HG02798 (cell line): ENCODE results near the gene EFNA3.

Experiments
- ATAC-seq: cut with Tn5 transposase; IDR thresholded peaks from one replicate; pipeline ENCODE4 v1.9.1; 2021; ENCODE audit warnings: mild to moderate bottlenecking; ENCODE audit not compliant: unreplicated experiment, poor library complexity

EFNA3 gene

DNA sequence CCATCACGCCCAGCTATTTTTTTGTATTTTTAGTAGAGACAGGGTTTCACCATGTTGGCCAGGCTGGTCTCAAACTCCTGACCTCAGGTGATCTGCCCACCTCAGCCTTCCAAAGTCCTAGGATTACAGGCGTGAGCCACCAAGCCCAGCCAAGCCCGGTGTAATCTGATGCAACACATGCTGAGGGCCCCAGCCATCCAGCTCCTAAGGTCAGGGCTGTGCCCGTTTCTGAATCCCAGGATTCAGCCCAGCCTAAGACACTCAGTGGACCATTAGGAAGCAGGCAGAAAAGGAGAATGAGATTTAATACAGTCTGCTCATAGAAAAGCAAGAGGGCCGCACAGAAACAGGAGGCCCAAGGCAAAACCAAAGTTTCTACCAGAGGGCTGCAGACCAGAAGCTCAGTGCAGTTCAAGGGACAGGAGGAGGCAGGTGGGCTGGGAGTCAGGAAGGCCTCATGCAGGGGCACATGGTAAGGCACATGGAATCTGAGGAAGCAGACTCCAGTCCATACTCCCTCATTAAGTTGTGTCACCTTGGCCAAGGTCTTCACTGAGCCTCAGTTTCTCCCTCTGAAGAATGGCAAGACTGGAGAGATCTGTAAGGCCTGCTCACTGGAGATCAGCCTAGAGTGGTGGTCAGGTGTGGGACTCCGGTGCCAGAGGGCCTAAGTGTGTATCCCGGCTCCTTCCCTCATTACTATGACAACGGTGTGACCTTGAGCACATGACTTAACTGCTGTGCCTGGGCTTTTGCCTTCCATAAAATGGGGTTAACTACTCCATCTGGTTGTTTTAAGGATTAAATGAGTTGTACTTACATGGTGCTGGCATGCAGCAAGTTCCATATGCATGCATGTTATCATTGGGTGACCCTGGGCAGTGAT, 29.9 kb upstream of the EFNA3 start:
- no peak for ATAC-seq

DNA sequence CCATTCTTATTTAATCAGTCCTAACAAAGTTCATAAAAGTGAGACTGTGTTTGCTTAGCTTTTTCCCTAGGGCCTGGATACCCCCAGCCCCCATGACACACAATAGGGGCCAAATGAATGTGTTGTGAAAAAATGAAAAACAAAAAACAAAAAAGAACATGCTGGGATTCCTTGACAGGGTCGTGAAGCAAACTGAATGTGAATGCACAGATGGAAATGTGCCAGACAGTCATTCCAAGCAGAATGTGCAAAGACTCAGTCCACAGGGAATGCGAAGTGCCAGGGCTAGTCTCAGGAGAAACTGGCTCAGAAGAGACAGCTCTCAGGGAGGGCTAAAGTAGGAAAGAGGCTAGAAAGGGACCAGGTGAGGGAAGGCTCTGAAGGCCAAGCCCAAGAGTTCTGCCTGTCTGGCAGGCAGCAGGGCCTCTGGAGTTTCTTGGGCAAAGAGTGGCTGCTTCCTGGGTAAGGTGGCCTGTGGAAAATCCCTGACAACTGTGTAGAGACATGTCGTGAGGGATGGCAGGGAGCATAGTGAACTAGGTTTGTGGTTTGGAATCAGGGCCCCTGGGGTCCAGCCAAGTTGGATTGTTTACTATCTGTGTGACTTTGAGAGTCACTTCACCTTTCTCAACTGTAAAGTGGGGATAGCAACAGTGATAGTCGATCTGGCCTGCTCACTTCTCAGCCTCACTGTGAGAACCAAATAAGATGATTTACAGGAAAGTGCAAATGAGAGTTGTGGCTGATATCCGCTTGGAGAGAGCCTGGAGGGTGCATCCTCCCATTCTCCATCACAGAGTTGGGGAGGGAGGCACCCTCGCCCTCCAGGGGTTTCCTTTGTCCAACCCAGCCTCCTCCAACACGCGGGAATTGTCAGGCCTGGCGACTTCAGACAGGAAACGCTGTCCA, 28.7 kb upstream of the EFNA3 start:
- ATAC-seq, result no peak

DNA sequence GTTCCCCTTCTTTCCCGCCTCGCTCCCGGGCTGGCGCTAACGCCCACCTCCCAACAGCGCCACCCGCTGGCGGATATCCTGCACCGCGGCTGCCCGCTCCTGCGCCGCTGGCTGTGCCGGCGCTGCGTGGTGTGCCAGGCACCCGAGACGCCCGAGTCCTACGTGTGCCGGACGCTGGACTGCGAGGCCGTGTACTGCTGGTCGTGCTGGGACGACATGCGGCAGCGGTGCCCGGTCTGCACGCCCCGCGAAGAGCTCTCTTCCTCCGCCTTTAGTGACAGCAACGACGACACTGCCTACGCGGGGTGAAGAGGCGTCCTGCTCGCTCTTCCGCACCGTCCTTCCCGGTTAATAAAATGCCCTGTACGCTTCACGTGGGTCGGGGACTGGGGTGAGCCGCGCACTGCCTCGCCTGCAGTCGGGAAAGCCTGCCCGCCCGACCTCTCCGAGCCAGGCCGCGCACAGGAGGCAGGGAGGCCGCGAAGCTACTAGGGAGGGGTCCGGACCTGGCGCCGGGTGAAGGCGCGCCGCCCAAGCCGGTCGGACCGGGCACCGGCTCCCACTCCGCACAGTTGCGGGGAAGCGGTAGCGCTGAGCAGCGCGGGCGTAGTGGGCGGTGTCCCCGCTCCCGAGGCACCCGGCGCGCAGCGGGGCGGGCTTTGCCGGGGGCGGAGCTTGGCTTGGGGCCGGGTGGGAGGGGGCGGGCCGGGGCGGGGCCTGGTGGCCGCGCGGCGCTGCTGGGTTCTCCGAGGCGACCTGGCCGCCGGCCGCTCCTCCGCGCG, 27.9 kb upstream of the EFNA3 start, which contains the start of gene ADAM15:
TSS of gene ADAM15 (plus strand) at position 757 of the 782 bp plus-strand sequence. CDS start 71 bp downstream, outside the sequence.
- peak; percentile 74 for ATAC-seq

GRCh38 chr1:155051342-155051776, 27.3 kb upstream of the EFNA3 start:
- ATAC-seq, result peak; percentile 2

GRCh38 chr1:155051777-155052398, 26.7 kb upstream of the EFNA3 start:
- no peak for ATAC-seq

DNA sequence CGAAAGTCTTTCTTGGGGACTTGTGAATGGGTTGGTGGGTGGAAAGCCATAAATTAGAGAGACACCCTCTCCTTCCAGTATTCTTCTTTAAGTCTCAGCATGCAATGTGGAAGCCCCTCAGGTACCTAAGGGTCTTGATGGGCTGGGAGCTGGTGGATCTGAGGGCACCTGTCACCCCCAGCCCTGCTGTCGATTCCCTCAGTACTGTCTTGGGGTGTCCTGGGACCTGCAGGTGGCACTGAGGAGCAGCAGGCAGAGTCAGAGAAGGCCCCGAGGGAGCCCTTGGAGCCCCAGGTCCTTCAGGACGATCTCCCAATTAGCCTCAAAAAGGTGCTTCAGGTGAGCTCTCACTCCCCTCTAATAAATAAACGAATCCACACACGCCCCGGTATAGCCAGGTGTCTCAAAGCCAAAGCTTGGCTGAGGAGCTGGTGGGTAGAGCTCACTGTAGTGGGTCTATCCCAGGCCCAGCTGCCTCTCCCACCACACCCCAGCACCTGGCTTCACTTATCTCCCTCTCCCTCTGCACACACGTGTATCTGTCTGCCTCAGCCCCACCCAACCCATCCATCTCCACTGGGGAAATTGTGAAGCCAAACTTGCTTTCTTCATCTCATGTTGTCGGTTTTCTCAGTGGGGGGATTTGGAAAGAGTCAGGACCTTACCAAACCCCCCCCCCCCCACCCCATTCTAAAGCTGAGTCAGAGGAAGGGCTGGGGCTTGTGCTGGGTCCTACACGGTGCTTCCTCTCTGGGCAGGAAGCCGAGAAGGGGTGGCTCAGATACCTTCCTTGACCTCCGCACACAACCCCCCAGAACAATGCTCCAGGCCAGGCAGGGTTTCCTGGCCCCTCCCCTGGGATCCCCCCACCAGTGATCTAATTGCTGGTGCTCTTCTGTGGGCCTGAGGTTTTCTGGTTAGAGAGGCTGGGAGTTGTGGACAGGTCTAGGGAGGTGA, 25.9 kb upstream of the EFNA3 start:
- no peak for ATAC-seq

DNA sequence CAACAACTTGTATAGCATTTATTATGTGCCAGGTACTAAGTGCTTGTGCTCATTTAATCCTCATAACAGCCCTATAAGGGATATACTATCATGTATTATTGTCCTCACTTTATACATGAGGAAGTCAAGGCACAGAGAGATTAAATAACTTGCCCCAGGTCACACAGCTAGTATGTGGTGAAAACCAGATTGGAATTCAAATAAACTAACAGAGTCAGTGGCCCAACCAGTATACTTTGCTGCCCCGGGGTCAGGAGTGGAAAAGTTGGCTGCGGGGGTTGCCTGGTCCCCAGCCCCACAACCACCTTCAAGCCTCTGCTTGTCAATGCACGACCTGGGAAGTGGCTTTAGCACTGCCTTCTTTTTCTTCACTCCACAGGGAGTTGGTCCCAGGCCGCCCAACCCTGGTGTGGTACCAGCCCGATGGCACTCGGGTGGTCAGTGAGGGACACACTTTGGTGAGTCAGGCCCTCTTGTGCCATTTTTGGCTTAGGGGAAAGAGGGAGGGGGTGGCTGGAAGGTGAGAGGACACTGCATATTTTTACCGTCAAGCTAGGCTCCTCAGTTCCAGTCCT, 25.0 kb upstream of the EFNA3 start:
- ATAC-seq, result no peak

GRCh38 chr1:155057104-155057503, 21.5 kb upstream of the EFNA3 start:
- no peak for ATAC-seq

DNA sequence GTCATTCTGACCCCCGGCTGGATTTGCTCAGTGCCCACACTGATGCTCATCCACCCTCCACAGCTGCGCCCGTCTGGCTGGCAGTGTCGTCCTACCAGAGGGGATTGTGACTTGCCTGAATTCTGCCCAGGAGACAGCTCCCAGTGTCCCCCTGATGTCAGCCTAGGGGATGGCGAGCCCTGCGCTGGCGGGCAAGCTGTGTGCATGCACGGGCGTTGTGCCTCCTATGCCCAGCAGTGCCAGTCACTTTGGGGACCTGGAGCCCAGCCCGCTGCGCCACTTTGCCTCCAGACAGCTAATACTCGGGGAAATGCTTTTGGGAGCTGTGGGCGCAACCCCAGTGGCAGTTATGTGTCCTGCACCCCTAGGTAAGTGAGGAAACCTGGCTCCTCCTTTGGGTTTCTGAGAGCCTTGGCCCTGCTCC, 20.8 kb upstream of the EFNA3 start:
- no peak for ATAC-seq

DNA sequence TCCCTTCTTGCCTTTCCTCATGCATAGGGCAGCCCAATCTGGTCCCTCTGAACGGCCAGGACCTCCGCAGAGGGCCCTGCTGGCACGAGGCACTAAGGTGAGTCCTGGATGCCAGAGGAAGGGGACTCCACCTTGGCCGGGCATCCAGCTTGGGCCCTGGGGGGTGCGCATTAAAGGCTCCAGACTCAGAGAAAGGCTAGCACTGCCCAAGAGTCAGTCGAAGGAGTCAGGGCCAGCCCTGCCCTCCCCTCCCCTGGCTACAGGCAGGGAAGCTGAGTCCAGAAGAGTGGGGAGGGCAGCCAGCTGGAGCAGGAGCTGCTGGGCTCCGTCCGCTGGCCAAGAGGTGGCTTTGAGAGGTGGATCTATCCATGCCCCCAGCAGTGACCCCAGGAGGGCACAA, 17.9 kb upstream of the EFNA3 start:
- no peak for ATAC-seq

DNA sequence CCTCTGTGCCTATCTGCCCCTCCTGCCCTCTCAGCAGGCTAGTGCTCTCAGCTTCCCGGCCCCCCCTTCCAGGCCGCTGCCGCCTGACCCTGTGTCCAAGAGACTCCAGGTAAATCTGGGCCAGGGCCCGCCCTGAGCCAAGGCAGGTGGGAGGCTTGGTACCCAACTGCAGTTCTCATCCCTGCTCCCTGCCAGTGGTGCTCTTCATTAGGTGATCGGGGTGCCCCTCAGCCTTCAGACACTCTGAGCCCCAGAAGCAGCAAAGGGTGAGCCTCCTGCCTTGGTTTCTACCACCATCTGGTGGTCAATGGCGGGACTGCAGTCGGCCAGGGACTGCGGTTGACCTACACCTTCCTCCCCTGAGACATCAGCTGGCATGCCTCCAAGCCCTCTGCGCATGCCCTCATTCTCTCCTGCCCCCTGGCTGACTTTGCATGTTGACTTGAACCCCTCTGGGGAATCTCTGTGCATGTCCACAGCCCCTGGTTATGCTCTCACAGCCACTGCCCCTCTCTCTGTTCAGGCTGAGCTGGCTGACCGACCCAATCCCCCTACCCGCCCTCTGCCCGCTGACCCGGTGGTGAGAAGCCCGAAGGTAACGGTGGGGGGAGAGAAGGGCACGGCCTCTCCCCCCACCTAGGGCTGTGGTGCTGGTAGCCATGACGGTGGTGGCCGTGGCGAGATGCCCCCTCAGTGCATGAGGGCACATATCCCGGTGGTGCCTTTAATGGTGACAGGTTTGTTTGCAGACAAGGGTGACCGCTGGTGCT, 17.1 kb upstream of the EFNA3 start:
- ATAC-seq, result peak; percentile 68

- ATAC-seq, result no peak
These were observed 16.4 kb upstream of the EFNA3 start for GRCh38 chr1:155062151-155062686.

GRCh38 chr1:155062702-155063411, 15.8 kb upstream of the EFNA3 start:
- no peak for ATAC-seq

- ATAC-seq, result peak; percentile 79
These were observed 15.0 kb upstream of the EFNA3 start, which contains the start of gene EFNA4 for GRCh38 chr1:155063550-155064110. EFNA4 (plus strand) TSS chr1:155063740; CDS start chr1:155063824, 84 bp downstream.

DNA sequence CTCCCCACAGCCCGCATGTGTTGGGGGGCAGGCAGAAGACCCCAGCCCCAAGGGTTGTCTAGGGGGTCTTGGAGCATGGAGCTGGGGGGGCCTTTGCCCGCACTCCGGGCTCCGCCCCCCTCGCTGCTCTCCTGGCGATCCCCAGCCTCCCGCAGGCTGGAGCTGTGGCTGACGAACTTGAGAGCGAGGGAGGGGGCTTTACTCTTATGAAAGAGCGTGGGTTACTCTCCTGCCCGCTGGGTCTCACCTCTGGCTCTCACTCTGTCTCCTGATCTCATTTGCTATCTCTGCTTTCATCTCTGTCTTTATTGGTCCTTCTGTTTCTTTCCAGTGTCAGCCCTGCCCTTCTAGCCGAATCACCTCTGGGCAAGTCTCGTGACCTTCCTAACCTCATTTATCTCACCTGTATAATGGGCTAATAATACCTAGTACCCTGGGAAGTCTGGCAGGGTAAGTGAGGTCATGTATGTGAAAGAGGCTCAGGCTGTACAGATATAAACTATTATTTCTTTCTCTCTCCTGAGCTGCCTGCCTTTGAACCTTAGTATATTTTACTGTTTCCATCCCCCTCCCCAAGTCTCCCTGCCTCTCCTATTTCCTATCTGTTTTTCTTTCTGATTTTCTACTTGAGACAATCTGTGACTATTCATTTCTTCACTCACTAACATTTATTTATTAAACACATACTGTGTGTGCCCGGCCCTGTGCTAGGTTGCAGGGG, 14.4 kb upstream of the EFNA3 start:
- ATAC-seq, result no peak
